Panc1 (cell line): Measurements from ENCODE around the gene KLHDC7A. TPM values are rescaled to one million over a fixed set of nuclear protein-coding genes. Genes with fewer than 3 reads are reported as not detected.

Experiments
- ATAC-seq: fragments of 200-7000 bp; cut with Tn5 transposase; 2 replicates; pipeline ENCODE4 v1.9.1; 2020; ENCODE audit warnings: mild to moderate bottlenecking, moderate library complexity
- BruUV-seq: library from RNA; stranded (reverse); fragments of 400-500 nt; replicated peaks from 2 replicates; lab custom pipeline; 2021; lab: Mats Ljungman, UMichigan
- CTCF ChIA-PET: fragments of 300-600 bp; sonication (Branson Sonifier 250); formaldehyde crosslinking; loops from one replicate; lab custom pipeline; 2022; ENCODE audit warnings: antibody characterized with exemption; lab: Charles Lee
- POLR2A ChIA-PET: fragments of 300-600 bp; sonication (Branson Sonifier 250); formaldehyde crosslinking; loops from one replicate; lab custom pipeline; 2022; ENCODE audit warnings: antibody characterized with exemption; lab: Charles Lee
- DNase-seq: peaks from one replicate; pipeline ENCODE4 v3.0.0-alpha.2; 2010; ENCODE audit warnings: low read depth, low spot score
- H3K27ac ChIP-seq: 2 replicates; pipeline ENCODE4 v1.5.1; 2011; ENCODE audit warnings: mild to moderate bottlenecking, low read length, inconsistent platforms
- H3K27me3 ChIP-seq: fragments of 200-500 bp; sonication (Bioruptor generic); 2 replicates; pipeline ENCODE4 v1.6.0; 2014; ENCODE audit warnings: low read length, inconsistent platforms; ENCODE audit not compliant: control insufficient read depth, insufficient read depth
- H3K36me3 ChIP-seq: fragments of 200-500 bp; sonication (Bioruptor generic); 2 replicates; pipeline ENCODE4 v1.5.1; 2014; ENCODE audit warnings: inconsistent platforms, mild to moderate bottlenecking, low read length, moderate library complexity; ENCODE audit not compliant: control insufficient read depth, insufficient read depth
- H3K4me1 ChIP-seq: 2 replicates; pipeline ENCODE4 v1.5.1; 2011; ENCODE audit warnings: inconsistent platforms, mild to moderate bottlenecking, low read length, moderate library complexity; ENCODE audit not compliant: control insufficient read depth, insufficient read depth
- H3K4me3 ChIP-seq, 2 experiments: 2 replicates each; pipeline ENCODE4 v1.5.1; 2011 to 2012; ENCODE audit warnings: low read depth in 2 of 2, low read length in 2 of 2, mild to moderate bottlenecking in 2 of 2, inconsistent platforms in 1 of 2, moderate library complexity in 1 of 2
- H3K9me3 ChIP-seq: fragments of 200-500 bp; sonication (Bioruptor generic); 2 replicates; pipeline ENCODE4 v1.5.1; 2014; ENCODE audit warnings: low read depth, mild to moderate bottlenecking, inconsistent platforms, low read length, moderate library complexity; ENCODE audit not compliant: control insufficient read depth, insufficient read depth
- POLR2AphosphoS5 ChIP-seq: IDR thresholded peaks from 2 replicates; pipeline ENCODE4 v1.6.1; 2012; ENCODE audit warnings: mild to moderate bottlenecking, low read depth, low read length, moderate library complexity
- SIN3A ChIP-seq: IDR thresholded peaks from 2 replicates; pipeline ENCODE4 v1.6.1; 2012; ENCODE audit warnings: low read depth, mild to moderate bottlenecking, low read length, moderate library complexity, borderline replicate concordance; ENCODE audit not compliant: insufficient read depth
- TCF7L2 ChIP-seq: IDR thresholded peaks from 2 replicates; pipeline ENCODE4 v1.6.1; 2011; ENCODE audit warnings: mild to moderate bottlenecking, low read depth, low read length, inconsistent platforms
- in situ Hi-C: cut with HindIII; loops from 2 replicates; pipeline ENCODE4 v1.10.0; 2016; ENCODE audit warnings: low sequenced_read_pairs, low pct_unique_long_range_greater_than_20kb
- intact Hi-C: fragments of 100-400 bp; cut with micrococcal nuclease; formaldehyde crosslinking; loops from one replicate; pipeline ENCODE4 v1.10.0; 2022; ENCODE audit not compliant: unreplicated experiment
- total RNA-seq: library from RNA; stranded (reverse); gene quantifications from one replicate; pipeline ENCODE4 v1.2.1, GENCODE V29; 2021; ENCODE audit not compliant: unreplicated experiment
- TF ChIP-seq, protein P1 (sequence below): fragments of 450-650 bp; IDR thresholded peaks from 2 replicates; pipeline ENCODE4 v1.5.1; 2017; ENCODE audit warnings: mild to moderate bottlenecking
- TF ChIP-seq, protein P2 (sequence below), 2 experiments: IDR thresholded peaks; 2 replicates each; pipeline ENCODE4 v1.6.1; 2011 to 2012; ENCODE audit warnings: low read depth in 2 of 2, control low read depth in 1 of 2, low read length in 1 of 2, mild to moderate bottlenecking in 1 of 2, moderate library complexity in 1 of 2; ENCODE audit not compliant: insufficient read depth in 1 of 2

KLHDC7A gene
- total RNA-seq, 1 experiment from 2014 or later = 0.31 TPM

GRCh38 chr1:18481921-18482701 is 1.4 kb downstream of the KLHDC7A start:
- in situ Hi-C loops = no loop called here
- POLR2A ChIA-PET = no interaction called here
- no TSS peak for BruUV-seq

DNA sequence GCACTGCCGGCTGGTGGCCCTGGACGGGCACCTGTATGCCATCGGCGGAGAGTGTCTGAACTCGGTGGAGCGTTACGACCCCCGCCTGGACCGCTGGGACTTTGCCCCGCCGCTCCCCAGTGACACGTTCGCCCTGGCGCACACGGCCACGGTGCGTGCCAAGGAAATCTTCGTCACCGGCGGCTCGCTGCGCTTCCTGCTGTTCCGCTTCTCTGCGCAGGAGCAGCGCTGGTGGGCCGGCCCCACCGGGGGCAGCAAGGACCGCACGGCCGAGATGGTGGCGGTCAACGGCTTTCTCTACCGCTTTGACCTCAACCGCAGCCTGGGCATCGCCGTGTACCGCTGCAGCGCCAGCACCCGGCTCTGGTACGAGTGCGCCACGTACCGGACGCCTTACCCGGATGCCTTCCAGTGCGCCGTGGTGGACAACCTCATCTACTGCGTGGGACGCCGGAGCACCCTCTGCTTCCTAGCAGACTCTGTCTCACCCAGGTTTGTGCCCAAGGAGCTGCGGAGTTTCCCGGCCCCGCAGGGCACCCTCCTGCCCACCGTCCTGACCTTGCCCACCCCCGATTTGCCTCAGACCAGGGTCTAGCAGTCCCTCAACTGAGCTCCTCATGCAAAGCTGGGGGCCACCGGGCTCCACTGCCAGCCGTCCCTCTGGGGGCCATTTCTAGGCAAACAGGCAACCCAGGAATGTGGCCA is 2.1 kb downstream of the KLHDC7A start:
- intact Hi-C loops = no loop called here
- H3K27ac ChIP-seq = no peak overlapping the region
- ATAC-seq = no peak

More at GRCh38 chr1:18481921-18482701, 1.4 kb downstream of the KLHDC7A start:
- H3K4me1 ChIP-seq = no peaks in the 10 kb centered on the region
- no peak for TF ChIP-seq SIN3A
- TF ChIP-seq, protein P1, sequence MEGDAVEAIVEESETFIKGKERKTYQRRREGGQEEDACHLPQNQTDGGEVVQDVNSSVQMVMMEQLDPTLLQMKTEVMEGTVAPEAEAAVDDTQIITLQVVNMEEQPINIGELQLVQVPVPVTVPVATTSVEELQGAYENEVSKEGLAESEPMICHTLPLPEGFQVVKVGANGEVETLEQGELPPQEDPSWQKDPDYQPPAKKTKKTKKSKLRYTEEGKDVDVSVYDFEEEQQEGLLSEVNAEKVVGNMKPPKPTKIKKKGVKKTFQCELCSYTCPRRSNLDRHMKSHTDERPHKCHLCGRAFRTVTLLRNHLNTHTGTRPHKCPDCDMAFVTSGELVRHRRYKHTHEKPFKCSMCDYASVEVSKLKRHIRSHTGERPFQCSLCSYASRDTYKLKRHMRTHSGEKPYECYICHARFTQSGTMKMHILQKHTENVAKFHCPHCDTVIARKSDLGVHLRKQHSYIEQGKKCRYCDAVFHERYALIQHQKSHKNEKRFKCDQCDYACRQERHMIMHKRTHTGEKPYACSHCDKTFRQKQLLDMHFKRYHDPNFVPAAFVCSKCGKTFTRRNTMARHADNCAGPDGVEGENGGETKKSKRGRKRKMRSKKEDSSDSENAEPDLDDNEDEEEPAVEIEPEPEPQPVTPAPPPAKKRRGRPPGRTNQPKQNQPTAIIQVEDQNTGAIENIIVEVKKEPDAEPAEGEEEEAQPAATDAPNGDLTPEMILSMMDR = no peak
- TF ChIP-seq, protein P2, sequence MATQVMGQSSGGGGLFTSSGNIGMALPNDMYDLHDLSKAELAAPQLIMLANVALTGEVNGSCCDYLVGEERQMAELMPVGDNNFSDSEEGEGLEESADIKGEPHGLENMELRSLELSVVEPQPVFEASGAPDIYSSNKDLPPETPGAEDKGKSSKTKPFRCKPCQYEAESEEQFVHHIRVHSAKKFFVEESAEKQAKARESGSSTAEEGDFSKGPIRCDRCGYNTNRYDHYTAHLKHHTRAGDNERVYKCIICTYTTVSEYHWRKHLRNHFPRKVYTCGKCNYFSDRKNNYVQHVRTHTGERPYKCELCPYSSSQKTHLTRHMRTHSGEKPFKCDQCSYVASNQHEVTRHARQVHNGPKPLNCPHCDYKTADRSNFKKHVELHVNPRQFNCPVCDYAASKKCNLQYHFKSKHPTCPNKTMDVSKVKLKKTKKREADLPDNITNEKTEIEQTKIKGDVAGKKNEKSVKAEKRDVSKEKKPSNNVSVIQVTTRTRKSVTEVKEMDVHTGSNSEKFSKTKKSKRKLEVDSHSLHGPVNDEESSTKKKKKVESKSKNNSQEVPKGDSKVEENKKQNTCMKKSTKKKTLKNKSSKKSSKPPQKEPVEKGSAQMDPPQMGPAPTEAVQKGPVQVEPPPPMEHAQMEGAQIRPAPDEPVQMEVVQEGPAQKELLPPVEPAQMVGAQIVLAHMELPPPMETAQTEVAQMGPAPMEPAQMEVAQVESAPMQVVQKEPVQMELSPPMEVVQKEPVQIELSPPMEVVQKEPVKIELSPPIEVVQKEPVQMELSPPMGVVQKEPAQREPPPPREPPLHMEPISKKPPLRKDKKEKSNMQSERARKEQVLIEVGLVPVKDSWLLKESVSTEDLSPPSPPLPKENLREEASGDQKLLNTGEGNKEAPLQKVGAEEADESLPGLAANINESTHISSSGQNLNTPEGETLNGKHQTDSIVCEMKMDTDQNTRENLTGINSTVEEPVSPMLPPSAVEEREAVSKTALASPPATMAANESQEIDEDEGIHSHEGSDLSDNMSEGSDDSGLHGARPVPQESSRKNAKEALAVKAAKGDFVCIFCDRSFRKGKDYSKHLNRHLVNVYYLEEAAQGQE (IDR thresholded peaks at IDR 0.05; ENCODE audit: insufficient read depth in 1 of 2, low read depth in 2 of 2, low read length in 1 of 2) = no peak
- TF ChIP-seq TCF7L2 = no peak
- TF ChIP-seq POLR2AphosphoS5 = no peak
- no peak for ATAC-seq
- CTCF ChIA-PET = no interaction called here
- H3K36me3 ChIP-seq = no peaks in the 10 kb centered on the region
- no peak overlapping the region for H3K4me3 ChIP-seq
- intact Hi-C loops = no loop called here
- H3K27me3 ChIP-seq = no peaks in the 10 kb centered on the region
- no peak for DNase-seq
- H3K27ac ChIP-seq = no peak overlapping the region
- H3K9me3 ChIP-seq = no peaks in the 10 kb centered on the region

More for the DNA sequence above, 2.1 kb downstream of the KLHDC7A start:
- ChIA-PET CTCF (no interaction called here), POLR2A (no interaction called here)
- TF ChIP-seq, protein P2 (IDR thresholded peaks at IDR 0.05; ENCODE audit: insufficient read depth in 1 of 2, low read depth in 2 of 2, low read length in 1 of 2) = no peak
- TF ChIP-seq, protein P1 = no peak
- TF ChIP-seq POLR2AphosphoS5 = no peak
- no peak for TF ChIP-seq SIN3A
- no peak for TF ChIP-seq TCF7L2
- H3K9me3 ChIP-seq = no peaks in the 10 kb centered on the region
- in situ Hi-C loops = no loop called here
- H3K4me3 ChIP-seq = no peak overlapping the region
- no peaks in the 10 kb centered on the region for H3K4me1 ChIP-seq
- DNase-seq = no peak
- no TSS peak for BruUV-seq
- H3K36me3 ChIP-seq = no peaks in the 10 kb centered on the region
- H3K27me3 ChIP-seq = no peaks in the 10 kb centered on the region
